Left ventricle myocardium inferior (tissue), 1 donor: Measurements from ENCODE around the gene COL19A1. TPM values are rescaled to one million over a fixed set of nuclear protein-coding genes. Genes with fewer than 3 reads are reported as not detected.
"Not testable (repeated sequence)": the region's sequence is repeated elsewhere in the genome, so short reads cannot be mapped to it uniquely, and the experiment has no call there.

Experiments used
- DNase-seq: peaks from one replicate; pipeline ENCODE4 v3.0.0-alpha.2; 2020
- H3K27ac ChIP-seq: fragments of 200-600 bp; replicated peaks from 2 replicates; pipeline ENCODE4 v1.8.0; 2021
- H3K27me3 ChIP-seq: fragments of 200-600 bp; 2 replicates; pipeline ENCODE4 v1.8.0; 2021; ENCODE audit warnings: low read depth
- H3K36me3 ChIP-seq: fragments of 200-600 bp; 2 replicates; pipeline ENCODE4 v1.8.0; 2021
- H3K4me1 ChIP-seq: fragments of 200-600 bp; 2 replicates; pipeline ENCODE4 v1.8.0; 2021
- H3K4me3 ChIP-seq: fragments of 200-600 bp; 2 replicates; pipeline ENCODE4 v1.8.0; 2021; ENCODE audit warnings: mild to moderate bottlenecking, moderate library complexity
- H3K9me3 ChIP-seq: fragments of 200-600 bp; replicated peaks from 2 replicates; pipeline ENCODE4 v1.8.0; 2021
- CTCF ChIP-seq: fragments of 200-600 bp; IDR thresholded peaks from 2 replicates; pipeline ENCODE4 v1.8.0; 2021; ENCODE audit warnings: antibody characterized with exemption, mild to moderate bottlenecking, borderline replicate concordance
- intact Hi-C: fragments of 100-400 bp; cut with micrococcal nuclease; formaldehyde crosslinking; loops from one replicate; pipeline ENCODE4 v1.11.0; 2022
- total RNA-seq: library from RNA; stranded (reverse); fragmentation: NEBNext Ultra II Directional; extraction: Animal tissue kit (Norgen Biotek cat#: 25700); gene quantifications from one replicate; pipeline ENCODE4 v1.2.1, GENCODE V29; 2021
- donor health status: DM: no; HTN: yes; CAD: no; lungs with severe emphysema.

Gene COL19A1
- total RNA-seq, 1 donor from 2014 or later = 1.9 TPM

- intact Hi-C loops = no loop called here
- no peak overlapping the region for H3K4me3 ChIP-seq
- DNase-seq = no peak
- H3K4me1 ChIP-seq = no peaks in the 10 kb centered on the region
- H3K27me3 ChIP-seq = no peaks in the 10 kb centered on the region
- H3K36me3 ChIP-seq = no peaks in the 10 kb centered on the region
- no peaks in the 10 kb centered on the region for H3K9me3 ChIP-seq
- no peak overlapping the region for H3K27ac ChIP-seq
- no peak for TF ChIP-seq CTCF
Observed at GRCh38 chr6:69994251-69994650, 127.9 kb downstream of the COL19A1 start.

GRCh38 chr6:70008189-70008588, 141.8 kb downstream of the COL19A1 start:
- Histone ChIP-seq H3K27me3 (no peaks in the 10 kb centered on the region), H3K36me3 (no peaks in the 10 kb centered on the region), H3K9me3 (peaks cover 21% of the 10 kb centered on the region), H3K4me3 (no peak overlapping the region), H3K4me1 (no peaks in the 10 kb centered on the region), H3K27ac (no peak overlapping the region)
- intact Hi-C loops = no loop called here
- DNase-seq = no peak
- TF ChIP-seq CTCF = no peak

- H3K9me3 ChIP-seq = peaks cover 18% of the 10 kb centered on the region
- H3K4me3 ChIP-seq, H3K27me3 ChIP-seq, DNase-seq, H3K27ac ChIP-seq, H3K4me1 ChIP-seq, H3K36me3 ChIP-seq, intact Hi-C loops: not testable (repeated sequence)
Observed at GRCh38 chr6:70010339-70010738, 144.0 kb downstream of the COL19A1 start.

GRCh38 chr6:70023201-70023600, 156.8 kb downstream of the COL19A1 start:
- H3K4me3 ChIP-seq, DNase-seq, intact Hi-C loops: not testable (repeated sequence)

GRCh38 chr6:70028246-70028645, 161.9 kb downstream of the COL19A1 start:
- Histone ChIP-seq H3K4me1 (no peaks in the 10 kb centered on the region), H3K4me3 (no peak overlapping the region), H3K36me3 (no peaks in the 10 kb centered on the region), H3K27me3 (no peaks in the 10 kb centered on the region), H3K27ac (no peak overlapping the region), H3K9me3 (no peaks in the 10 kb centered on the region)
- no peak for TF ChIP-seq CTCF
- no peak for DNase-seq
- intact Hi-C loops = no loop called here

More at GRCh38 chr6:70023201-70023600, 156.8 kb downstream of the COL19A1 start:
- not testable (repeated sequence) for H3K9me3 ChIP-seq, H3K27ac ChIP-seq, H3K4me1 ChIP-seq, H3K27me3 ChIP-seq, H3K36me3 ChIP-seq

- Histone ChIP-seq H3K36me3 (no peaks in the 10 kb centered on the region), H3K4me1 (no peaks in the 10 kb centered on the region), H3K27me3 (no peaks in the 10 kb centered on the region), H3K27ac (no peak overlapping the region), H3K9me3 (no peaks in the 10 kb centered on the region), H3K4me3 (no peak overlapping the region)
- intact Hi-C loops = no loop called here
- DNase-seq = no peak
- TF ChIP-seq CTCF = no peak
Observed at GRCh38 chr6:70028926-70029325, 162.6 kb downstream of the COL19A1 start.

- Histone ChIP-seq H3K27me3 (no peaks in the 10 kb centered on the region), H3K36me3 (no peaks in the 10 kb centered on the region), H3K4me3 (no peak overlapping the region), H3K4me1 (no peaks in the 10 kb centered on the region), H3K27ac (no peak overlapping the region), H3K9me3 (no peaks in the 10 kb centered on the region)
- TF ChIP-seq CTCF = no peak
- intact Hi-C loops = no loop called here
- DNase-seq = no peak
Observed at GRCh38 chr6:70033781-70034180, 167.4 kb downstream of the COL19A1 start.
